ENCODE results near the gene FIS1. TPM values are rescaled to one million over a fixed set of nuclear protein-coding genes. Genes with fewer than 3 reads are reported as not detected.
"Not testable (repeated sequence)": the region's sequence is repeated elsewhere in the genome, so short reads cannot be mapped to it uniquely, and the experiment has no call there.

Gene FIS1
- total RNA-seq, 2 donors from 2014 or later, result 238 to 256 TPM

GRCh38 chr7:101288439-101288838, 43.6 kb upstream of the FIS1 start:
- Histone ChIP-seq H3K27me3 (replicated peaks; ENCODE audit: insufficient read depth) (no peaks in the 10 kb centered on the region), H3K9me3 (no peaks in the 10 kb centered on the region), H3K4me3 (no peak overlapping the region), H3K4me1 (replicated peaks) (no peaks in the 10 kb centered on the region), H3K27ac (no peak overlapping the region), H3K36me3 (no peaks in the 10 kb centered on the region)
- no peak for TF ChIP-seq POLR2AphosphoS5 (IDR thresholded peaks at IDR 0.05)
- TF ChIP-seq CTCF (IDR thresholded peaks at IDR 0.05), result no peak
- no peak for TF ChIP-seq POLR2A (IDR thresholded peaks at IDR 0.05)
- no peak for DNase-seq (ENCODE audit: low spot score)
- intact Hi-C loops (cut with DNase I), result no loop called here
- WGBS, result 94% methylated on average over 3 of the region's 3 CpGs

GRCh38 chr7:101287032-101287431, 42.2 kb upstream of the FIS1 start:
- intact Hi-C loops (cut with DNase I), result no loop called here
- no peak for TF ChIP-seq CTCF (IDR thresholded peaks at IDR 0.05)
- peak; percentile 7 for TF ChIP-seq POLR2AphosphoS5 (IDR thresholded peaks at IDR 0.05)

GRCh38 chr7:101285880-101286279, 41.0 kb upstream of the FIS1 start:
- intact Hi-C loops (cut with DNase I); H3K36me3 ChIP-seq; H3K9me3 ChIP-seq; H3K4me3 ChIP-seq; H3K27ac ChIP-seq; H3K4me1 ChIP-seq (replicated peaks); H3K27me3 ChIP-seq (replicated peaks; ENCODE audit: insufficient read depth): not testable (repeated sequence)
- DNase-seq (ENCODE audit: low spot score), result peak; percentile 61
- WGBS, result 39% methylated on average over 3 of the region's 3 CpGs
- peak in 1 of 4 experiments; percentile 19 for TF ChIP-seq CTCF (IDR thresholded peaks at IDR 0.05)
- TF ChIP-seq POLR2AphosphoS5 (IDR thresholded peaks at IDR 0.05), result peak; percentile 51

More at GRCh38 chr7:101287032-101287431, 42.2 kb upstream of the FIS1 start:
- WGBS, result 85% methylated on average over 6 of the region's 6 CpGs
- Histone ChIP-seq H3K36me3 (no peaks in the 10 kb centered on the region), H3K9me3 (no peaks in the 10 kb centered on the region), H3K4me3 (no peak overlapping the region), H3K4me1 (replicated peaks) (no peaks in the 10 kb centered on the region), H3K27me3 (replicated peaks; ENCODE audit: insufficient read depth) (no peaks in the 10 kb centered on the region), H3K27ac (no peak overlapping the region)
- DNase-seq (ENCODE audit: low spot score), result no peak

- TF ChIP-seq POLR2A (IDR thresholded peaks at IDR 0.05) (no peak), CTCF (IDR thresholded peaks at IDR 0.05) (no peak), POLR2AphosphoS5 (IDR thresholded peaks at IDR 0.05) (no peak)
- Histone ChIP-seq H3K36me3 (no peaks in the 10 kb centered on the region), H3K4me3 (no peak overlapping the region), H3K27me3 (replicated peaks; ENCODE audit: insufficient read depth) (no peaks in the 10 kb centered on the region), H3K9me3 (no peaks in the 10 kb centered on the region), H3K27ac (no peak overlapping the region), H3K4me1 (replicated peaks) (no peaks in the 10 kb centered on the region)
- intact Hi-C loops (cut with DNase I), result no loop called here
- 83% methylated on average over 9 of the region's 9 CpGs for WGBS
- DNase-seq (ENCODE audit: low spot score), result no peak
Observed at GRCh38 chr7:101285171-101285570, 40.3 kb upstream of the FIS1 start.

- intact Hi-C loops (cut with DNase I), result loop anchor here (5.0 kb wide), 1 partner anchor 139 kb away; no protein-coding TSS in a partner anchor
- not testable (repeated sequence) for H3K4me3 ChIP-seq; H3K9me3 ChIP-seq; H3K27me3 ChIP-seq (replicated peaks; ENCODE audit: insufficient read depth); H3K4me1 ChIP-seq (replicated peaks); H3K27ac ChIP-seq; H3K36me3 ChIP-seq; DNase-seq (ENCODE audit: low spot score)
- WGBS, result 91% methylated on average over 8 of the region's 8 CpGs
Observed at GRCh38 chr7:101280912-101281311, 36.0 kb upstream of the FIS1 start.
